H1 (cell line): Measurements from ENCODE around the gene BAAT. TPM values are rescaled to one million over a fixed set of nuclear protein-coding genes. Genes with fewer than 3 reads are reported as not detected.

ENCODE experiments used
- CTCF ChIA-PET: fragments of 300-600 bp; sonication (Branson Sonifier 250); formaldehyde crosslinking; loops from one replicate; lab custom pipeline; 2021; ENCODE audit not compliant: partially characterized antibody; lab: Charles Lee
- POLR2A ChIA-PET: fragments of 300-600 bp; sonication (Branson Sonifier 250); formaldehyde crosslinking; loops from one replicate; lab custom pipeline; 2021; ENCODE audit warnings: inconsistent platforms; ENCODE audit not compliant: partially characterized antibody; lab: Charles Lee
- DNase-seq, 2 experiments: peaks; one replicate each; pipeline versions ENCODE4 v3.0.0 to v3.0.0-alpha.2; 2010 to 2022; ENCODE audit warnings: low spot score in 2 of 2, low read depth in 1 of 2, mixed read lengths in 1 of 2
- FAIRE-seq: peaks from 2 replicates; lab custom pipeline; 2011; peaks lifted over from hg19 to GRCh38; lab: Jason Lieb, UNC
- H2AFZ ChIP-seq: 2 replicates; pipeline ENCODE4 v1.8.1; 2012; ENCODE audit warnings: low read length, inconsistent platforms
- H2AK5ac ChIP-seq: 2 replicates; pipeline ENCODE4 v1.6.1; 2013; ENCODE audit warnings: low read depth, low read length
- H2BK120ac ChIP-seq: replicated peaks from 2 replicates; pipeline ENCODE3; 2013; ENCODE audit warnings: low read depth, low read length, inconsistent platforms
- H2BK12ac ChIP-seq: 2 replicates; pipeline ENCODE4 v1.6.1; 2013; ENCODE audit warnings: low read depth, low read length
- H2BK15ac ChIP-seq: 2 replicates; pipeline ENCODE4 v1.6.1; 2013; ENCODE audit warnings: low read length
- H2BK20ac ChIP-seq: 2 replicates; pipeline ENCODE4 v1.6.1; 2013; ENCODE audit warnings: low read length
- H2BK5ac ChIP-seq: 2 replicates; pipeline ENCODE4 v1.6.1; 2013; ENCODE audit warnings: low read depth, low read length
- H3K14ac ChIP-seq: 2 replicates; pipeline ENCODE4 v1.6.1; 2013; ENCODE audit warnings: inconsistent platforms; ENCODE audit not compliant: insufficient read length
- H3K18ac ChIP-seq: 2 replicates; pipeline ENCODE4 v1.6.1; 2013; ENCODE audit warnings: low read length; ENCODE audit errors: extremely low read depth
- H3K23ac ChIP-seq: 2 replicates; pipeline ENCODE4 v1.6.1; 2013; ENCODE audit warnings: inconsistent platforms; ENCODE audit not compliant: insufficient read length
- H3K23me2 ChIP-seq: 2 replicates; pipeline ENCODE4 v1.6.1; 2013; ENCODE audit warnings: low read depth, low read length
- H3K27ac ChIP-seq: 2 replicates; pipeline ENCODE4 v1.6.1; 2011; ENCODE audit warnings: low read depth, low read length, inconsistent platforms
- H3K27me3 ChIP-seq, 4 experiments: replicated peaks in 1 of 4; 1 replicate in 1 of 4; 2 replicates in 3 of 4; pipeline versions ENCODE4 v1.6.1 to v1.8.1; 2011 to 2013; ENCODE audit warnings: low read length in 3 of 4, mild to moderate bottlenecking in 3 of 4, inconsistent platforms in 2 of 4, mixed read lengths in 2 of 4, moderate library complexity in 1 of 4; ENCODE audit not compliant: control insufficient read depth in 3 of 4, insufficient read depth in 3 of 4; ENCODE audit errors: extremely low read depth in 1 of 4
- H3K36me3 ChIP-seq, 4 experiments: 2 replicates each; pipeline versions ENCODE4 v1.6.1 to v1.8.1; 2011 to 2013; ENCODE audit warnings: mild to moderate bottlenecking in 4 of 4, low read length in 3 of 4, moderate library complexity in 2 of 4, control low read depth in 1 of 4, inconsistent platforms in 1 of 4; ENCODE audit not compliant: insufficient read depth in 4 of 4, control insufficient read depth in 2 of 4
- H3K4ac ChIP-seq: replicated peaks from 2 replicates; pipeline ENCODE3; 2013; ENCODE audit warnings: low read length, low read depth, mixed read lengths, inconsistent platforms; ENCODE audit not compliant: insufficient read length
- H3K4me1 ChIP-seq, 4 experiments: replicated peaks in 1 of 4; 1 replicate in 1 of 4; 2 replicates in 3 of 4; pipeline versions ENCODE4 v1.6.1 to v1.8.1; 2011 to 2013; ENCODE audit warnings: low read length in 3 of 4, inconsistent platforms in 2 of 4, mixed read lengths in 1 of 4; ENCODE audit not compliant: insufficient read depth in 4 of 4, control insufficient read depth in 3 of 4
- H3K4me2 ChIP-seq, 2 experiments: 2 replicates each; pipeline versions ENCODE4 v1.6.1 to v1.8.1; 2011 to 2013; ENCODE audit warnings: low read depth in 2 of 2, low read length in 2 of 2, control low read depth in 1 of 2, inconsistent platforms in 1 of 2, mild to moderate bottlenecking in 1 of 2; ENCODE audit not compliant: insufficient read depth in 1 of 2
- H3K4me3 ChIP-seq, 4 experiments: fragments of 200-600, 300-600 bp in 1 of 4; sonication (generic), shearing (Covaris generic), sonication (Bioruptor Twin) in 1 of 4; 2 replicates each; pipeline versions ENCODE4 v1.5.1 to v1.8.1; 2011 to 2016; ENCODE audit warnings: low read length in 4 of 4, low read depth in 3 of 4, control low read depth in 2 of 4, inconsistent platforms in 2 of 4, mild to moderate bottlenecking in 2 of 4, mixed read lengths in 1 of 4, moderate library complexity in 1 of 4; ENCODE audit not compliant: insufficient read depth in 2 of 4; ENCODE audit errors: extremely low read depth in 1 of 4
- H3K56ac ChIP-seq: replicated peaks from 2 replicates; pipeline ENCODE3; 2013; ENCODE audit warnings: low read depth, mild to moderate bottlenecking, mixed read lengths, low read length, inconsistent platforms; ENCODE audit not compliant: insufficient read length
- H3K79me1 ChIP-seq: 2 replicates; pipeline ENCODE4 v1.6.1; 2013; ENCODE audit warnings: low read depth, low read length, control low read depth
- H3K79me2 ChIP-seq, 2 experiments: 2 replicates each; pipeline versions ENCODE4 v1.6.1 to v1.8.1; 2012 to 2013; ENCODE audit warnings: low read length in 2 of 2, mild to moderate bottlenecking in 2 of 2, inconsistent platforms in 1 of 2; ENCODE audit not compliant: insufficient read depth in 2 of 2, control insufficient read depth in 1 of 2
- H3K9ac ChIP-seq, 4 experiments: replicated peaks in 1 of 4; 1 replicate in 1 of 4; 2 replicates in 3 of 4; pipeline versions ENCODE4 v1.6.1 to v1.8.1; 2011 to 2013; ENCODE audit warnings: low read depth in 3 of 4, low read length in 3 of 4, control low read depth in 2 of 4, mild to moderate bottlenecking in 2 of 4, moderate library complexity in 2 of 4, inconsistent platforms in 1 of 4; ENCODE audit errors: extremely low read depth in 1 of 4
- H3K9me3 ChIP-seq, 2 experiments: 2 replicates each; pipeline versions ENCODE4 v1.6.1 to v1.8.1; 2012 to 2013; ENCODE audit warnings: mild to moderate bottlenecking in 2 of 2, moderate library complexity in 2 of 2, control low read depth in 1 of 2, inconsistent platforms in 1 of 2, low read depth in 1 of 2, low read length in 1 of 2, mixed read lengths in 1 of 2; ENCODE audit not compliant: insufficient read depth in 2 of 2
- H4K20me1 ChIP-seq, 2 experiments: replicated peaks in 1 of 2; 2 replicates each; pipeline versions ENCODE3 to v1.8.1; 2011 to 2013; ENCODE audit warnings: inconsistent platforms in 2 of 2, low read length in 2 of 2, mild to moderate bottlenecking in 1 of 2; ENCODE audit not compliant: insufficient read depth in 2 of 2, control insufficient read depth in 1 of 2
- H4K5ac ChIP-seq: 2 replicates; pipeline ENCODE4 v1.6.1; 2013; ENCODE audit warnings: low read length, low read depth, mixed read lengths, inconsistent platforms; ENCODE audit not compliant: insufficient read length
- H4K8ac ChIP-seq: 2 replicates; pipeline ENCODE4 v1.8.0; 2013; ENCODE audit warnings: mild to moderate bottlenecking, moderate library complexity, low read length, inconsistent platforms; ENCODE audit not compliant: insufficient read depth; ENCODE audit errors: extremely low read depth
- H4K91ac ChIP-seq: replicated peaks from 2 replicates; pipeline ENCODE3; 2013; ENCODE audit warnings: low read length, mixed read lengths, inconsistent platforms; ENCODE audit not compliant: insufficient read length
- BRCA1 ChIP-seq: IDR thresholded peaks from 2 replicates; pipeline ENCODE4 v1.6.1; 2012; ENCODE audit warnings: low read depth, low read length, improper control_type of control experiment
- KDM5A ChIP-seq: fragments of 200-600 bp; IDR thresholded peaks from 2 replicates; pipeline ENCODE4 v1.7.1; 2012; ENCODE audit warnings: mild to moderate bottlenecking, low read length, inconsistent platforms, mixed read lengths
- NRF1 ChIP-seq: IDR thresholded peaks from 2 replicates; pipeline ENCODE4 v1.6.1; 2011; ENCODE audit warnings: mild to moderate bottlenecking, low read depth, low read length, improper control_type of control experiment
- POLR2A ChIP-seq, 2 experiments: IDR thresholded peaks; 1 replicate in 1 of 2; 2 replicates in 1 of 2; pipeline ENCODE4 v1.6.1; 2011; ENCODE audit warnings: low read depth in 2 of 2, low read length in 2 of 2, mild to moderate bottlenecking in 2 of 2; ENCODE audit errors: control extremely low read depth in 1 of 2
- RFX5 ChIP-seq: IDR thresholded peaks from 2 replicates; pipeline ENCODE4 v1.6.1; 2011; ENCODE audit warnings: low read depth, low read length, improper control_type of control experiment, borderline replicate concordance
- RNF2 ChIP-seq: fragments of 200-900, 300-1000 bp; sonication (generic); IDR thresholded peaks from 2 replicates; pipeline ENCODE4 v1.7.1; 2016; ENCODE audit warnings: borderline replicate concordance, low read depth, mild to moderate bottlenecking, antibody characterized with exemption, low read length; ENCODE audit not compliant: poor library complexity, severe bottlenecking; ENCODE audit errors: missing control alignments
- SP2 ChIP-seq: IDR thresholded peaks from 2 replicates; pipeline ENCODE4 v1.6.1; 2012; ENCODE audit warnings: mild to moderate bottlenecking, low read length, inconsistent platforms
- SUZ12 ChIP-seq: fragments of 200-600 bp; sonication (generic); IDR thresholded peaks from 2 replicates; pipeline ENCODE4 v1.6.1; 2012; ENCODE audit warnings: mild to moderate bottlenecking, inconsistent platforms, low read length, moderate library complexity, mixed read lengths
- TEAD4 ChIP-seq: IDR thresholded peaks from 2 replicates; pipeline ENCODE4 v1.6.1; 2012; ENCODE audit warnings: low read depth, low read length, inconsistent platforms, mixed read lengths
- WGBS, 2 experiments: shearing (Covaris generic) in 1 of 2; methylation state at CpG; one replicate each; pipeline versions ENCODE4 v1.1.6 to v1.1.7; 2013 to 2015; ENCODE audit warnings: low lambda C conversion rate in 2 of 2, mixed read lengths in 2 of 2, inconsistent platforms in 1 of 2, low coverage in 1 of 2, missing lambda C conversion rate in 1 of 2; ENCODE audit not compliant: insufficient replicate concordance in 2 of 2, insufficient coverage in 1 of 2, insufficient read length in 1 of 2; ENCODE audit errors: extremely low coverage in 1 of 2, missing lambda C conversion rate in 1 of 2; 5-methylcytosine and 5-hydroxymethylcytosine counted together
- polyA plus RNA-seq, 7 experiments: library from polyadenylated mRNA; depleted of rRNA in 3 of 7; stranded (reverse) in 5 of 7; unstranded in 2 of 7; fragments of >200 nt in 5 of 7; fragments of 200-250 nt in 2 of 7; gene quantifications; 1 replicate in 5 of 7; 2 replicates in 1 of 7; 4 replicates in 1 of 7; pipeline versions ENCODE4 v1.2.1 to v1.2.3, GENCODE V29; 2011 to 2013; ENCODE audit warnings: missing spikeins in 2 of 7, mixed read lengths in 2 of 7
- total RNA-seq: library from RNA; stranded (reverse); fragmentation: NEBNext Ultra II Directional; extraction: Animal tissue kit (Norgen Biotek cat#: 25700); gene quantifications from 2 replicates; pipeline ENCODE4 v1.2.1, GENCODE V29; 2021
- TF ChIP-seq, protein P1 (sequence below): IDR thresholded peaks from 2 replicates; pipeline ENCODE4 v1.6.1; 2012; ENCODE audit warnings: inconsistent platforms
- TF ChIP-seq, protein P2 (sequence below), 3 experiments: IDR thresholded peaks; 1 replicate in 2 of 3; 2 replicates in 1 of 3; pipeline versions ENCODE4 v1.5.1 to v1.6.1; 2011; ENCODE audit warnings: low read length in 3 of 3, mild to moderate bottlenecking in 3 of 3, inconsistent platforms in 2 of 3, low read depth in 1 of 3, moderate library complexity in 1 of 3; ENCODE audit not compliant: insufficient read depth in 1 of 3; ENCODE audit errors: control extremely low read depth in 1 of 3

The BAAT gene
- total and polyA plus RNA-seq, 2 of the 8 experiments (the other 6 are each of a cell fraction or from before 2014, with no cell fraction given), result 0.09 to 0.17 TPM

DNA sequence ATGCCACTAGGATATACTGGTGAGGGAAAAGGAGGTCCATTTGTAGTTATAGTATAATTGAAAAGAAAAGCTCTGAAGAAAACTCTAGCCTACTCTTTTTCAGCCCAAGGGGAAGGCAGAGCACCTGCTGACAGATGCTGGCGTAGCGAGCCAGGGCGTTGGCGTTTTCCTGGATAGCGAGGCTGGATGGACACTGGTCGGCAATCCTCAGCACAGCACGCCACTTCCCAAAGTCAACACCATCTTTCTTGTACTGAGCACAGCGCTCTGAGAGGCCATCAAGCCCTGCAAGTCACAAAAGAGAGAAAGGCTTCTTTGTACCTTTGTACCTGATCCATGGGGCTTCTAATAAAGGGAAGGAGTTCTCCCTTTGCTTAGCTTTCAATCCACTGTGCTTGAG, 42.6 kb upstream of the BAAT start:
- WGBS, 2 experiments, result 96% methylated on average over 8 of the region's 8 CpGs; no CpG with 5 or more reads in 1 of the 2 experiments
- Histone ChIP-seq H3K9ac (no peak overlapping the region), H3K79me1 (no peaks in the 10 kb centered on the region), H3K79me2 (no peaks in the 10 kb centered on the region), H3K4me3 (no peak overlapping the region), H3K56ac (no peak overlapping the region), H3K23ac (no peak overlapping the region), H4K8ac (no peak overlapping the region), H4K5ac (no peak overlapping the region), H3K4me2 (no peak overlapping the region), H2BK120ac (no peak overlapping the region), H2BK20ac (no peak overlapping the region), H2AFZ (no peak overlapping the region), H3K14ac (no peak overlapping the region), H3K4me1 (no peaks in the 10 kb centered on the region), H3K4ac (no peak overlapping the region), H2AK5ac (no peak overlapping the region), H3K23me2 (no peaks in the 10 kb centered on the region; the same call in 1 of the 2 replicates), H2BK15ac (no peak overlapping the region), H3K9me3 (no peaks in the 10 kb centered on the region), H4K91ac (no peak overlapping the region), H2BK5ac (no peak overlapping the region), H3K36me3 (no peaks in the 10 kb centered on the region), H2BK12ac (no peak overlapping the region), H3K27ac (no peak overlapping the region), H3K27me3 (no peaks in the 10 kb centered on the region), H4K20me1 (no peaks in the 10 kb centered on the region), H3K18ac (no peak overlapping the region)
- POLR2A ChIA-PET, result interaction anchor here (0.5 to 1.9 kb wide), 3 partner anchors 8 to 18 kb away, joined by 3 to 6 read pairs (median 3); partner anchors contain the start of gene ALDOB
- FAIRE-seq (no peak), DNase-seq (no peak)
- CTCF ChIA-PET, result interaction anchor here (1.1 to 2.1 kb wide), 4 partner anchors 10 to 826 kb away, joined by 3 to 7 read pairs (median 5); no protein-coding TSS in a partner anchor
- TF ChIP-seq SUZ12 (no peak), SP2 (no peak), KDM5A (no peak), RFX5 (no peak), BRCA1 (no peak), TEAD4 (no peak), RNF2 (no peak), POLR2A (IDR thresholded peaks at IDR 0.05; ENCODE audit: control extremely low read depth in 1 of 2, low read depth in 2 of 2, low read length in 2 of 2) (no peak), NRF1 (no peak)
- TF ChIP-seq, protein P1, sequence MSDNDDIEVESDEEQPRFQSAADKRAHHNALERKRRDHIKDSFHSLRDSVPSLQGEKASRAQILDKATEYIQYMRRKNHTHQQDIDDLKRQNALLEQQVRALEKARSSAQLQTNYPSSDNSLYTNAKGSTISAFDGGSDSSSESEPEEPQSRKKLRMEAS, result no peak
- TF ChIP-seq, protein P2, sequence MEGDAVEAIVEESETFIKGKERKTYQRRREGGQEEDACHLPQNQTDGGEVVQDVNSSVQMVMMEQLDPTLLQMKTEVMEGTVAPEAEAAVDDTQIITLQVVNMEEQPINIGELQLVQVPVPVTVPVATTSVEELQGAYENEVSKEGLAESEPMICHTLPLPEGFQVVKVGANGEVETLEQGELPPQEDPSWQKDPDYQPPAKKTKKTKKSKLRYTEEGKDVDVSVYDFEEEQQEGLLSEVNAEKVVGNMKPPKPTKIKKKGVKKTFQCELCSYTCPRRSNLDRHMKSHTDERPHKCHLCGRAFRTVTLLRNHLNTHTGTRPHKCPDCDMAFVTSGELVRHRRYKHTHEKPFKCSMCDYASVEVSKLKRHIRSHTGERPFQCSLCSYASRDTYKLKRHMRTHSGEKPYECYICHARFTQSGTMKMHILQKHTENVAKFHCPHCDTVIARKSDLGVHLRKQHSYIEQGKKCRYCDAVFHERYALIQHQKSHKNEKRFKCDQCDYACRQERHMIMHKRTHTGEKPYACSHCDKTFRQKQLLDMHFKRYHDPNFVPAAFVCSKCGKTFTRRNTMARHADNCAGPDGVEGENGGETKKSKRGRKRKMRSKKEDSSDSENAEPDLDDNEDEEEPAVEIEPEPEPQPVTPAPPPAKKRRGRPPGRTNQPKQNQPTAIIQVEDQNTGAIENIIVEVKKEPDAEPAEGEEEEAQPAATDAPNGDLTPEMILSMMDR (IDR thresholded peaks at IDR 0.05; ENCODE audit: control extremely low read depth in 1 of 3, insufficient read depth in 1 of 3, low read depth in 1 of 3, low read length in 3 of 3), result no peak
